ENCODE results near the gene ZNF525.
"Not testable (repeated sequence)": the region's sequence is repeated elsewhere in the genome, so short reads cannot be mapped to it uniquely, and the experiment has no call there.

GRCh38 chr19:53423680-53424079, 58.2 kb downstream of the ZNF525 start:
- TF ChIP-seq CTCF (IDR thresholded peaks at IDR 0.05; ENCODE audit: insufficient read depth, low read length); POLR2AphosphoS5 (IDR thresholded peaks at IDR 0.05; ENCODE audit: low read depth): not testable (repeated sequence)

Measured in HL-60 (cell line).